Measurements from ENCODE around the gene GADD45B.
"Not testable (repeated sequence)": the region's sequence is repeated elsewhere in the genome, so short reads cannot be mapped to it uniquely, and the experiment has no call there.

DNA sequence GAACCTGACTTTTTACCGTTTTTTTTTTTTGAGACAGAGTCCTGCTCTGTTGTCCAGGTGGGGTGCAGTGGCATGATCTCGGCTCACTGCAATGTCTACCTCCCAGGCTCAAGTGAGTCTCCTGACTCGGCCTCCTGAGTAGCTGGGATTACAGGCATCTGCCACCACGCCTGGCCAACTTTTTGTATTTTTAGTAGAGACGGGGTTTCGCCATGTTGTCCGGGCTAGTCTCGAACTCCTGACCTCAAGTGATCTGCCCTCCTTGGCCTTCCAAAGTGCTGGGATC lies 6.1 kb upstream of the GADD45B start:
- TF ChIP-seq ZNF274 (IDR thresholded peaks at IDR 0.05; ENCODE audit: insufficient read depth, insufficient read length); SRF (IDR thresholded peaks at IDR 0.05; ENCODE audit: low read depth in 2 of 2, low read length in 2 of 2); NR2C1 (IDR thresholded peaks at IDR 0.05); POLR2AphosphoS5 (IDR thresholded peaks at IDR 0.05; ENCODE audit: low read length); GABPA (IDR thresholded peaks at IDR 0.05; ENCODE audit: low read depth); SPI1 (IDR thresholded peaks at IDR 0.05; ENCODE audit: borderline replicate concordance, insufficient read depth, low read depth, low read length); FOXK2 (IDR thresholded peaks at IDR 0.05); EZH2 (IDR thresholded peaks at IDR 0.05; ENCODE audit: borderline replicate concordance, control insufficient read depth, low read depth, low read length); ZNF384 (IDR thresholded peaks at IDR 0.05; ENCODE audit: borderline replicate concordance, low read depth, low read length): not testable (repeated sequence)
- TF ChIP-seq, protein P1, sequence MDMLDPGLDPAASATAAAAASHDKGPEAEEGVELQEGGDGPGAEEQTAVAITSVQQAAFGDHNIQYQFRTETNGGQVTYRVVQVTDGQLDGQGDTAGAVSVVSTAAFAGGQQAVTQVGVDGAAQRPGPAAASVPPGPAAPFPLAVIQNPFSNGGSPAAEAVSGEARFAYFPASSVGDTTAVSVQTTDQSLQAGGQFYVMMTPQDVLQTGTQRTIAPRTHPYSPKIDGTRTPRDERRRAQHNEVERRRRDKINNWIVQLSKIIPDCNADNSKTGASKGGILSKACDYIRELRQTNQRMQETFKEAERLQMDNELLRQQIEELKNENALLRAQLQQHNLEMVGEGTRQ (IDR thresholded peaks at IDR 0.05; ENCODE audit: borderline replicate concordance, low read depth, low read length): not testable (repeated sequence)
- TF ChIP-seq, protein P2, sequence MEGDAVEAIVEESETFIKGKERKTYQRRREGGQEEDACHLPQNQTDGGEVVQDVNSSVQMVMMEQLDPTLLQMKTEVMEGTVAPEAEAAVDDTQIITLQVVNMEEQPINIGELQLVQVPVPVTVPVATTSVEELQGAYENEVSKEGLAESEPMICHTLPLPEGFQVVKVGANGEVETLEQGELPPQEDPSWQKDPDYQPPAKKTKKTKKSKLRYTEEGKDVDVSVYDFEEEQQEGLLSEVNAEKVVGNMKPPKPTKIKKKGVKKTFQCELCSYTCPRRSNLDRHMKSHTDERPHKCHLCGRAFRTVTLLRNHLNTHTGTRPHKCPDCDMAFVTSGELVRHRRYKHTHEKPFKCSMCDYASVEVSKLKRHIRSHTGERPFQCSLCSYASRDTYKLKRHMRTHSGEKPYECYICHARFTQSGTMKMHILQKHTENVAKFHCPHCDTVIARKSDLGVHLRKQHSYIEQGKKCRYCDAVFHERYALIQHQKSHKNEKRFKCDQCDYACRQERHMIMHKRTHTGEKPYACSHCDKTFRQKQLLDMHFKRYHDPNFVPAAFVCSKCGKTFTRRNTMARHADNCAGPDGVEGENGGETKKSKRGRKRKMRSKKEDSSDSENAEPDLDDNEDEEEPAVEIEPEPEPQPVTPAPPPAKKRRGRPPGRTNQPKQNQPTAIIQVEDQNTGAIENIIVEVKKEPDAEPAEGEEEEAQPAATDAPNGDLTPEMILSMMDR (IDR thresholded peaks at IDR 0.05 in 2 of 3, conservative IDR thresholded peaks at IDR 0.05 in 1 of 3; ENCODE audit: control insufficient read depth in 2 of 3, extremely low read depth in 1 of 3, insufficient read depth in 1 of 3, low read depth in 3 of 3, low read length in 3 of 3): not testable (repeated sequence)
- TF ChIP-seq, protein P3, sequence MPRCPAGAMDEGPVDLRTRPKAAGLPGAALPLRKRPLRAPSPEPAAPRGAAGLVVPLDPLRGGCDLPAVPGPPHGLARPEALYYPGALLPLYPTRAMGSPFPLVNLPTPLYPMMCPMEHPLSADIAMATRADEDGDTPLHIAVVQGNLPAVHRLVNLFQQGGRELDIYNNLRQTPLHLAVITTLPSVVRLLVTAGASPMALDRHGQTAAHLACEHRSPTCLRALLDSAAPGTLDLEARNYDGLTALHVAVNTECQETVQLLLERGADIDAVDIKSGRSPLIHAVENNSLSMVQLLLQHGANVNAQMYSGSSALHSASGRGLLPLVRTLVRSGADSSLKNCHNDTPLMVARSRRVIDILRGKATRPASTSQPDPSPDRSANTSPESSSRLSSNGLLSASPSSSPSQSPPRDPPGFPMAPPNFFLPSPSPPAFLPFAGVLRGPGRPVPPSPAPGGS (IDR thresholded peaks at IDR 0.05; ENCODE audit: borderline replicate concordance, insufficient read depth, low read depth, low read length, poor library complexity, severe bottlenecking): not testable (repeated sequence)
